A673 (cell line): ENCODE data around the gene PHB1.

Experiments
- EZH2 ChIP-seq: fragments of 200-600 bp; sonication (generic); IDR thresholded peaks from 2 replicates; pipeline ENCODE4 v1.6.1; 2017; ENCODE audit warnings: borderline replicate concordance, low read depth, mild to moderate bottlenecking, mixed read lengths, antibody characterized with exemption, low read length; ENCODE audit not compliant: poor library complexity, severe bottlenecking
- TF ChIP-seq, protein P1 (sequence below): fragments of 300-800, 200-600 bp; sonication (generic); conservative IDR thresholded peaks from 2 replicates; pipeline ENCODE4 v1.5.1; 2017; ENCODE audit warnings: low read depth, mild to moderate bottlenecking, antibody characterized with exemption, low read length, moderate library complexity, mixed read lengths

DNA sequence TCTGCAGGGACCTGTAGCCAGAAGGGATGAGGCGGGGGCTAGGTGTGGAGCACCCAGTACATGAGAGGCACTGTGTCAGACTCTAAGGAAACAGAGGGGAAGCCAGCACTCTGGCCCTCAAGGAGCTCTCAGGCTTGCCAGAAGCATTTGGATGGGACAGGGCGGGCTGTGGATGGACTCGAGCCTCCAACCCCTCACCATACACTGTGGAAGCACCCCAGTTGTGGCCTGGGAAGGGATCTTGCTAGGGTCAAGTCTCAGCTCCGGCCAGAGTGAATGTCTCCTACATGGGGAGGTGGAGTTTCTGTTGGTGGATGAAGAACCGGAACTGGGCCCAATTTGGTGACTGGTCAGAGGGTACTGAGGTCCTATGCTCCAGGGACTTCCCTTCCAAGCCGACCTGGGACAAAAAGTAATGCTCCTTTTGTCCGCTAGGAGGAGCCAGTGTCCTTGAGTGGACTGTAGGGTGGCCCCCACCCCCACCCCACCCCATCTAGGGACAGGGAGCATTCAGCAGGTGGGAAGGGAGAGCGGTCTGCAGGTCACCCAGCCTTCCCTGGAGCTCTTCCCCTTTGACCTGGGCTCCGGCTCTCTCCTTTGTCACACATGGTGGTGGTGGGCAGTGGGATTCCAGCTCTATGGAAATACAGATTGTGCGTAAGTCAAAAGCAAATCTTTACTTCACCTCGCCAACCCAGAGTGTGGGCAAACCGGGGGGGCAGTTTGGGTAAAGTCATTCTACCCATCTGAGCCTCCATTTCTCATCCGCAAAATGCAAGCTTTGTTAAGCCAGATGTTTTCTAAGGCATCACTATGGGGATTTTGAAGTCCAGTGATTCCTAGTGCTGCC, 20.4 kb upstream of the PHB1 start:
- TF ChIP-seq, protein P1, sequence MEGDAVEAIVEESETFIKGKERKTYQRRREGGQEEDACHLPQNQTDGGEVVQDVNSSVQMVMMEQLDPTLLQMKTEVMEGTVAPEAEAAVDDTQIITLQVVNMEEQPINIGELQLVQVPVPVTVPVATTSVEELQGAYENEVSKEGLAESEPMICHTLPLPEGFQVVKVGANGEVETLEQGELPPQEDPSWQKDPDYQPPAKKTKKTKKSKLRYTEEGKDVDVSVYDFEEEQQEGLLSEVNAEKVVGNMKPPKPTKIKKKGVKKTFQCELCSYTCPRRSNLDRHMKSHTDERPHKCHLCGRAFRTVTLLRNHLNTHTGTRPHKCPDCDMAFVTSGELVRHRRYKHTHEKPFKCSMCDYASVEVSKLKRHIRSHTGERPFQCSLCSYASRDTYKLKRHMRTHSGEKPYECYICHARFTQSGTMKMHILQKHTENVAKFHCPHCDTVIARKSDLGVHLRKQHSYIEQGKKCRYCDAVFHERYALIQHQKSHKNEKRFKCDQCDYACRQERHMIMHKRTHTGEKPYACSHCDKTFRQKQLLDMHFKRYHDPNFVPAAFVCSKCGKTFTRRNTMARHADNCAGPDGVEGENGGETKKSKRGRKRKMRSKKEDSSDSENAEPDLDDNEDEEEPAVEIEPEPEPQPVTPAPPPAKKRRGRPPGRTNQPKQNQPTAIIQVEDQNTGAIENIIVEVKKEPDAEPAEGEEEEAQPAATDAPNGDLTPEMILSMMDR = peak; percentile 81
- no peak for TF ChIP-seq EZH2
